Liver (tissue), 3 donors: ENCODE data around the gene SMAD5.

Experiments used
- ATF3 ChIP-seq: IDR thresholded peaks from 2 replicates; pipeline ENCODE4 v1.6.1; 2016; ENCODE audit warnings: antibody characterized with exemption
- CTCF ChIP-seq: fragments of 150-350 bp; IDR thresholded peaks from 2 replicates; pipeline ENCODE4 v1.5.1; 2017; ENCODE audit warnings: improper control_type of control experiment, low read depth, low read length; ENCODE audit not compliant: missing input control
- FOXA1 ChIP-seq: IDR thresholded peaks from 2 replicates; pipeline ENCODE4 v1.6.1; 2016; ENCODE audit warnings: antibody characterized with exemption
- GABPA ChIP-seq, 2 donors: IDR thresholded peaks in 1 of 2; conservative IDR thresholded peaks in 1 of 2; 2 replicates each; pipeline ENCODE4 v1.6.1; 2016; ENCODE audit warnings: antibody characterized with exemption in 2 of 2, mild to moderate bottlenecking in 1 of 2, moderate library complexity in 1 of 2
- SP1 ChIP-seq: IDR thresholded peaks from 2 replicates; pipeline ENCODE4 v1.6.1; 2018; ENCODE audit warnings: antibody characterized with exemption, mild to moderate bottlenecking
- TAF1 ChIP-seq: conservative IDR thresholded peaks from 2 replicates; pipeline ENCODE4 v1.6.1; 2016; ENCODE audit warnings: antibody characterized with exemption, mild to moderate bottlenecking
- TF ChIP-seq, protein P1 (sequence below): IDR thresholded peaks from 2 replicates; pipeline ENCODE4 v1.6.1; 2016; ENCODE audit warnings: antibody characterized with exemption, mild to moderate bottlenecking
- donor health status: healthy.
- donor health status: healthy.

DNA sequence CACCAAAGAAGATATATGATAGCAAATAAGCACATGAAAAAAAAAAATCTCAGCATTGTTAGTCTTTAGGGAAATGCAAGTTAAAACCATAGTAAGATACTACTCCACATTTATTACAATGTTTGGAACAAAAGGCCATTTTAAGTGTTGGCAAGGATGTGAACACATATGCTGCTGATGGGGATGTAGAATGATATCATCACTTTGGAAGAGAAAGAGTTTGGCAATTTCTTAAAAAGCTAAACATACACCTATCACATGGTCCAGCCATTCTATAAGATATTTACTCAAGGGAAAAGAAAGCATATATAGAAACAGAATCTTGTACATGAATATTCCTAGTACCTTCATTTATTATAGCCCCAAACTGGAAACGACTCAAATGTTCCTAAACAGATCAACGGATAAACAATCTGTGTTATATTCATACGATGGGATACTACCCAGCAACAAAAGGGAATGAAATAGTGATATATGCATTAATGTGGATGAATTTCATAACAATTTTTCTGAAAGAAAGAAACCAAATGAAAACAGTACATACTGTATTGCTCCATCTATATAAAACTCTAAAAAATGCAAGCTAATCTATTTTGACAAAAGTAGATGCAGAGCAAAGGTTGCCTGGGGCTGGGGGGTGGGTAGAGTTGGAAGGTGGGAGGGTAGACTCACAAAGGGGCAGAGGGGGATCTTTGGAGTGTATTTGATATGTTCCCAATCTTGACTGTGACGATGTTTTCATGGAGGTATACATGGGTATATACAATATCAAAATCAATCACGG lies 45.7 kb upstream of the SMAD5 start:
- TF ChIP-seq, protein P1, sequence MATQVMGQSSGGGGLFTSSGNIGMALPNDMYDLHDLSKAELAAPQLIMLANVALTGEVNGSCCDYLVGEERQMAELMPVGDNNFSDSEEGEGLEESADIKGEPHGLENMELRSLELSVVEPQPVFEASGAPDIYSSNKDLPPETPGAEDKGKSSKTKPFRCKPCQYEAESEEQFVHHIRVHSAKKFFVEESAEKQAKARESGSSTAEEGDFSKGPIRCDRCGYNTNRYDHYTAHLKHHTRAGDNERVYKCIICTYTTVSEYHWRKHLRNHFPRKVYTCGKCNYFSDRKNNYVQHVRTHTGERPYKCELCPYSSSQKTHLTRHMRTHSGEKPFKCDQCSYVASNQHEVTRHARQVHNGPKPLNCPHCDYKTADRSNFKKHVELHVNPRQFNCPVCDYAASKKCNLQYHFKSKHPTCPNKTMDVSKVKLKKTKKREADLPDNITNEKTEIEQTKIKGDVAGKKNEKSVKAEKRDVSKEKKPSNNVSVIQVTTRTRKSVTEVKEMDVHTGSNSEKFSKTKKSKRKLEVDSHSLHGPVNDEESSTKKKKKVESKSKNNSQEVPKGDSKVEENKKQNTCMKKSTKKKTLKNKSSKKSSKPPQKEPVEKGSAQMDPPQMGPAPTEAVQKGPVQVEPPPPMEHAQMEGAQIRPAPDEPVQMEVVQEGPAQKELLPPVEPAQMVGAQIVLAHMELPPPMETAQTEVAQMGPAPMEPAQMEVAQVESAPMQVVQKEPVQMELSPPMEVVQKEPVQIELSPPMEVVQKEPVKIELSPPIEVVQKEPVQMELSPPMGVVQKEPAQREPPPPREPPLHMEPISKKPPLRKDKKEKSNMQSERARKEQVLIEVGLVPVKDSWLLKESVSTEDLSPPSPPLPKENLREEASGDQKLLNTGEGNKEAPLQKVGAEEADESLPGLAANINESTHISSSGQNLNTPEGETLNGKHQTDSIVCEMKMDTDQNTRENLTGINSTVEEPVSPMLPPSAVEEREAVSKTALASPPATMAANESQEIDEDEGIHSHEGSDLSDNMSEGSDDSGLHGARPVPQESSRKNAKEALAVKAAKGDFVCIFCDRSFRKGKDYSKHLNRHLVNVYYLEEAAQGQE: no peak
- TF ChIP-seq CTCF: no peak
- no peak for TF ChIP-seq TAF1
- TF ChIP-seq GABPA (IDR thresholded peaks at IDR 0.05 in 1 of 2, conservative IDR thresholded peaks at IDR 0.05 in 1 of 2): no peak
- no peak for TF ChIP-seq ATF3
- no peak for TF ChIP-seq SP1
- no peak for TF ChIP-seq FOXA1
